Measurements from ENCODE around the gene IFNL4.
"Not testable (repeated sequence)": the region's sequence is repeated elsewhere in the genome, so short reads cannot be mapped to it uniquely, and the experiment has no call there.

- TF ChIP-seq CTCF (IDR thresholded peaks at IDR 0.05; ENCODE audit: low read length); EZH2 (IDR thresholded peaks at IDR 0.05; ENCODE audit: borderline replicate concordance, low read length): not testable (repeated sequence)
These were observed 20.0 kb upstream of the IFNL4 start for GRCh38 chr19:39268531-39269223.

Data from OCI-LY1 (cell line).